Fibroblast of pulmonary artery (primary cell): Measurements from ENCODE around the gene CTNNA3.

Experiments
- DNase-seq: peaks from one replicate; pipeline ENCODE4 v3.0.0-alpha.2; 2010; ENCODE audit warnings: low read depth
- H3K4me3 ChIP-seq: replicated peaks from 2 replicates; pipeline ENCODE4 v1.5.1; 2011; ENCODE audit warnings: low read depth, mild to moderate bottlenecking, control low read depth, low read length, moderate library complexity
- CTCF ChIP-seq: IDR thresholded peaks from 2 replicates; pipeline ENCODE4 v1.5.1; 2011; ENCODE audit warnings: mild to moderate bottlenecking, control low read depth, low read length, inconsistent platforms; ENCODE audit errors: missing control alignments

CTNNA3 gene

GRCh38 chr10:67302701-67303100 lies 393.3 kb downstream of the CTNNA3 start:
- no peak for TF ChIP-seq CTCF

GRCh38 chr10:67299761-67300160 lies 396.2 kb downstream of the CTNNA3 start:
- DNase-seq, result no peak
- no peak for TF ChIP-seq CTCF
- H3K4me3 ChIP-seq, result no peak overlapping the region

More at GRCh38 chr10:67302701-67303100, 393.3 kb downstream of the CTNNA3 start:
- no peak for DNase-seq
- H3K4me3 ChIP-seq, result no peak overlapping the region

- no peak for DNase-seq
- H3K4me3 ChIP-seq, result no peak overlapping the region
- no peak for TF ChIP-seq CTCF
Measured at GRCh38 chr10:67297637-67298181, 398.3 kb downstream of the CTNNA3 start.

- H3K4me3 ChIP-seq, result no peak overlapping the region
- no peak for DNase-seq
- TF ChIP-seq CTCF, result no peak
Measured at GRCh38 chr10:67296926-67297325, 399.1 kb downstream of the CTNNA3 start.

GRCh38 chr10:67288688-67289410 lies 407.1 kb downstream of the CTNNA3 start:
- no peak overlapping the region for H3K4me3 ChIP-seq
- TF ChIP-seq CTCF, result no peak
- no peak for DNase-seq

GRCh38 chr10:67284589-67284988 lies 411.4 kb downstream of the CTNNA3 start:
- no peak for DNase-seq
- no peak overlapping the region for H3K4me3 ChIP-seq
- no peak for TF ChIP-seq CTCF

- no peak overlapping the region for H3K4me3 ChIP-seq
- no peak for TF ChIP-seq CTCF
- no peak for DNase-seq
Measured at GRCh38 chr10:67282871-67283270, 413.1 kb downstream of the CTNNA3 start.
